ENCODE measurements around the gene CD302. TPM values are rescaled to one million over a fixed set of nuclear protein-coding genes. Genes with fewer than 3 reads are reported as not detected.
"Not testable (repeated sequence)": the region's sequence is repeated elsewhere in the genome, so short reads cannot be mapped to it uniquely, and the experiment has no call there.

The CD302 gene
- polyA plus RNA-seq, 1 donor = 42.7 TPM

DNA sequence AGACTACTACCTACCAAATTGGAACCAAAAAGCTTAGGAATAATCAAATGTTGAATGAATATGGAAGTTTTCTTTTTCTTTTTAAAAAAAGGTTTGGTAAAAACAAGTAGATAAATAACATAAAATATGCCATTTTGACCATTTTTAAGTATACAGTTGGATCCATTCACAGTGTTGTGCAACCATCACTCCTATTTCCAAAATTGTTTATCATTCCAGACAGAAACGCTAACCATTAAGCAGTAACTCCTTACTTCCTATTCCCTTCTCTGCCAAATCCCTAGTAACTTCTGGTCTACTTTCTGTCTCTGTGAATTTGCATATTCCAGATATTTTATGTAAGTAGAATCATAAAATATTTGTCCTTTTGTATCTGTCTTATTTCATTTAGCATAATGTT lies 39.8 kb downstream of the CD302 start:
- Histone ChIP-seq H3K9me3 (ENCODE audit: control insufficient read depth, low read depth, low read length) (no peaks in the 10 kb centered on the region), H3K36me3 (ENCODE audit: control insufficient read depth, insufficient read depth, low read length) (peaks cover 56% of the 10 kb centered on the region), H3K4me3 (ENCODE audit: low read length) (no peak overlapping the region), H3K4me1 (ENCODE audit: control insufficient read depth, insufficient read depth, low read length) (no peaks in the 10 kb centered on the region), H3K27ac (ENCODE audit: low read length) (no peak overlapping the region), H3K27me3 (ENCODE audit: control insufficient read depth, insufficient read depth, low read length) (no peaks in the 10 kb centered on the region)
- WGBS (ENCODE audit: insufficient coverage, low lambda C conversion rate) = 100% methylated on average over 1 of the region's 1 CpG
- DNase-seq = no peak

DNA sequence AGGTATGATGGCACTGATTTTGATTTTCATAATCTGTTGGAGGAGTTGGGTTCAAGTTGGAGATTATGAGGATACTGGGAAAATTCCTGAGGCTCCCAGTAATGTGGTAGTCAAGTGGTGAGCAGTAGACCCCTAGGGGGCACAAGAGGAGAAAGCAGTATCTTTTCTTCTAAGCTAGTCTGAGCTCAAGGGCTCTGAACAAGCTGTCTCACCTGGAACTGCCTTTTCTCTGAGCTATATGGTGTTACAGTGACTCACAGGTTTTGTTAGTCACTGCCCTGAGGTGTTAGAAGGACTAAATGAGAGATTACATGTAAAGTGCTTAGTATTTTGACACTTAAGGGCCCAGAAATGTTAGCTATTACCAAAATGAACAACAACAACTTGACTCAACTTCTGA lies 42.2 kb downstream of the CD302 start:
- DNase-seq = no peak
- peaks cover 57% of the 10 kb centered on the region for H3K36me3 ChIP-seq (ENCODE audit: control insufficient read depth, insufficient read depth, low read length)
- H3K27ac ChIP-seq (ENCODE audit: low read length) = no peak overlapping the region
- no peak overlapping the region for H3K4me3 ChIP-seq (ENCODE audit: low read length)
- H3K9me3 ChIP-seq (ENCODE audit: control insufficient read depth, low read depth, low read length) = no peaks in the 10 kb centered on the region
- no peaks in the 10 kb centered on the region for H3K4me1 ChIP-seq (ENCODE audit: control insufficient read depth, insufficient read depth, low read length)
- no peaks in the 10 kb centered on the region for H3K27me3 ChIP-seq (ENCODE audit: control insufficient read depth, insufficient read depth, low read length)

DNA sequence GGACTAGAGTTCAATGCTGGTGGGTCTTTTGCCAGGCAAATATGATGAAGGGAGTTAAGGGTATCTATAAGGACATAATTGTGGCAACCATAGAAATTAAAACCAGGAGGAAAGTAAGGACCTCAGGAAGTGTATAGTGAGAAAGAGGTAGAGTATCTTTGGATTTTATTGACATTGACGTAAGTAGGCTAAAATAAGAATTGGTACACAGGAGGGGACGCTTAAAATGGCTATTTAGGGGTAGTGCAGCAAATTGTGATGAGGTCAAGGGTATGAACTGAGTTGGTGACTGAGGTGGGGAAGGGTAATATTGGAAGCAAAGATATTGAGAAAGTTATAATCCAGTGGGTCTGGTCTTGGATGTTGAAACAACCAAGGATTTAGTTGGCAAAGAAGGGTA lies 43.0 kb downstream of the CD302 start:
- WGBS (ENCODE audit: insufficient coverage, low lambda C conversion rate) = no CpG with 5 or more reads among the region's 2 CpGs
- Histone ChIP-seq H3K9me3 (ENCODE audit: control insufficient read depth, low read depth, low read length) (no peaks in the 10 kb centered on the region), H3K27me3 (ENCODE audit: control insufficient read depth, insufficient read depth, low read length) (no peaks in the 10 kb centered on the region), H3K36me3 (ENCODE audit: control insufficient read depth, insufficient read depth, low read length) (peaks cover 54% of the 10 kb centered on the region), H3K4me3 (ENCODE audit: low read length) (no peak overlapping the region), H3K27ac (ENCODE audit: low read length) (no peak overlapping the region), H3K4me1 (ENCODE audit: control insufficient read depth, insufficient read depth, low read length) (no peaks in the 10 kb centered on the region)
- no peak for DNase-seq

DNA sequence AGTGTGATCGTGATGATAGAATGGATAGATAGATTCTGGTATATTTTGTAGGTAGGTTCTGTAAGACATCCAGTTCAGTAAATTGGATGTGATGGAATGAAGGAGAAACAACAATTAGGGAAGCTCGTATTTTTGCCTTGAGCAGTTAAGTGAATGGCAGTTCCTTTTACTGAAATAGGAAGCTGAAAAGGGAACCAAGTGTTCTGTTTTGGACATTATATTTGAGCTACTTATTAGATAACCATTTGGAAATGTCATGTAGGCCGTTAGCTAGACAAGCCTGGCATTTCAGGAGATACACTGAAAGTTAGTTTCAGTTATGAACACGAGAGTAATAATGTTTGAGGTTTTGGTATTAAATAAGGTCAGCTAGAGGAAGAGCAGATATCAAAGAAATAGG lies 44.2 kb downstream of the CD302 start:
- Histone ChIP-seq H3K27ac (ENCODE audit: low read length) (no peak overlapping the region), H3K4me3 (ENCODE audit: low read length) (no peak overlapping the region), H3K9me3 (ENCODE audit: control insufficient read depth, low read depth, low read length) (no peaks in the 10 kb centered on the region), H3K4me1 (ENCODE audit: control insufficient read depth, insufficient read depth, low read length) (no peaks in the 10 kb centered on the region), H3K27me3 (ENCODE audit: control insufficient read depth, insufficient read depth, low read length) (no peaks in the 10 kb centered on the region), H3K36me3 (ENCODE audit: control insufficient read depth, insufficient read depth, low read length) (peaks cover 55% of the 10 kb centered on the region)
- DNase-seq = no peak
- 88% methylated on average over 2 of the region's 4 CpGs for WGBS (ENCODE audit: insufficient coverage, low lambda C conversion rate)

DNA sequence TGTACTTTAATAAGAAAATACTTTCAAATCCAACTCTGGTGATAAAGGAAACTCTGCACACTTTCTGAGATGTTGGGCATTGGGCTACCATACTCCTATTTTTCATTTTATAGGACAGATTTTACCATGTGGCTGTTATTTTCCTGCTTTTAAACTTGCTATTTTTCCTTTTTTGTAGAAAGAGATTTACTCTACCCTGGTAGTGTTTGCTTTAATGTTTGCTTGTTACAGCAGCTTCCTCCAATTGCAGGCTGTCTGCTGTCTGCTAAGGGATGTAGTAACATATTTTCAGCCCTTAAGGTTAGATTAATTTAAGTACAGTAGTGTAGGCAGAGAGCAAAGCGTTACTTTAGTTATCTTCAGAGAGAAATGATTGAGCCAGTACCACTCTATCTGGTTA lies 47.1 kb downstream of the CD302 start:
- 100% methylated on average over 1 of the region's 1 CpG for WGBS (ENCODE audit: insufficient coverage, low lambda C conversion rate)
- Histone ChIP-seq H3K9me3 (ENCODE audit: control insufficient read depth, low read depth, low read length) (no peaks in the 10 kb centered on the region), H3K4me1 (ENCODE audit: control insufficient read depth, insufficient read depth, low read length) (no peaks in the 10 kb centered on the region), H3K36me3 (ENCODE audit: control insufficient read depth, insufficient read depth, low read length) (peaks cover 57% of the 10 kb centered on the region), H3K4me3 (ENCODE audit: low read length) (no peak overlapping the region), H3K27me3 (ENCODE audit: control insufficient read depth, insufficient read depth, low read length) (no peaks in the 10 kb centered on the region), H3K27ac (ENCODE audit: low read length) (no peak overlapping the region)
- no peak for DNase-seq

DNA sequence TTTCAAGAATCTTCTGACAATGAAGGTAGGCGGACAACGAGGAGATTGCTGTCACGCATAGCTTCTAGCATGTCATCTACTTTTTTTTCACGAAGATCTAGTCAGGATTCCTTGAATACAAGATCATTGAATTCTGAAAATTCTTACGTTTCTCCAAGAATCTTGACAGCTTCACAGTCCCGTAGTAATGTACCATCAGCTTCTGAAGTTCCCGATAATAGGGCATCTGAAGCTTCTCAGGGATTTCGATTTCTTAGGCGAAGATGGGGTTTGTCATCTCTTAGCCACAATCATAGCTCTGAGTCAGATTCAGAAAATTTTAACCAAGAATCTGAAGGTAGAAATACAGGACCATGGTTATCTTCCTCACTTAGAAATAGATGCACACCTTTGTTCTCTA lies 49.9 kb downstream of the CD302 start:
- Histone ChIP-seq H3K27ac (ENCODE audit: low read length) (no peak overlapping the region), H3K9me3 (ENCODE audit: control insufficient read depth, low read depth, low read length) (no peaks in the 10 kb centered on the region), H3K4me3 (ENCODE audit: low read length) (no peak overlapping the region), H3K27me3 (ENCODE audit: control insufficient read depth, insufficient read depth, low read length) (no peaks in the 10 kb centered on the region), H3K4me1 (ENCODE audit: control insufficient read depth, insufficient read depth, low read length) (no peaks in the 10 kb centered on the region), H3K36me3 (ENCODE audit: control insufficient read depth, insufficient read depth, low read length) (peaks cover 53% of the 10 kb centered on the region)
- WGBS (ENCODE audit: insufficient coverage, low lambda C conversion rate) = 96% methylated on average over 4 of the region's 9 CpGs
- DNase-seq = no peak

DNA sequence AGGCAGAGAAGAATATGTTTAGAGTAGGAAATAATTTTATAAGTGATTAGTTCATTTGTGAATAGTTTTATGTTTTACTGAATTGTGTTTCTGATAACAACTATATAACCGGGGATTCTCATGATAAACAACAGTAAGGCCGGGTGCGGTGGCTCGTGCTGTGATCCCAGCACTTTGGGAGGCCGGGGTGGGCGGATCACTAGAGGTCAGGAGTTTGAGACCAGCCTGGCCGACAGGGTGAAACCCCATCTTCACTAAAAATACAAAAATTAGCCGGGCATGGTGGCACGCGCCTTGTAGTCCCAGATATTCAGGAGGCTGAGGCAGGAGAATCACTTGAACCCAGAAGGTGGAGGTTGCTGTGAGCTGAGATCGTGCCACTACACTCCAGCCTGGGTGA lies 52.8 kb downstream of the CD302 start:
- not testable (repeated sequence) for H3K9me3 ChIP-seq (ENCODE audit: control insufficient read depth, low read depth, low read length); H3K4me3 ChIP-seq (ENCODE audit: low read length); H3K4me1 ChIP-seq (ENCODE audit: control insufficient read depth, insufficient read depth, low read length); H3K27me3 ChIP-seq (ENCODE audit: control insufficient read depth, insufficient read depth, low read length); H3K27ac ChIP-seq (ENCODE audit: low read length); DNase-seq
- 100% methylated on average over 2 of the region's 11 CpGs for WGBS (ENCODE audit: insufficient coverage, low lambda C conversion rate)
- peaks cover 45% of the 10 kb centered on the region for H3K36me3 ChIP-seq (ENCODE audit: control insufficient read depth, insufficient read depth, low read length)

DNA sequence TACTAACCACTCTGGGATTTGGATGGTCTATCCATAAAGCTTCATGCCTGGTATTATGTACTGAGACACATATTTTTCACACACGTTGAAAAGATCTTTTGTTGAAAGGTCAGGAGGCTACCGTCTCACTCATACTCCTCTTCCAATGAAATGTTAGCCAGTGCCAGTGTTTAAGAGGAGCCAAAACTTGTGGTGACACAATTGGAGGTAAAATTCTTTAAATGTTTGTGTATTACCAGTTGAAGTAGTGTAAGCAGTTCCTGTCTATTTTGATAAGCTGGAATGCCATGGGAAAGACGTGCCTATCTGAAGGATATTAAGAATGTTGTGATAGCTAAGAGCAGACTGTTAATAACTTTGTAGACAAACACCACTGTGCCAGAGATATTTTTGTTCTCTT lies 53.6 kb downstream of the CD302 start:
- no peak overlapping the region for H3K4me3 ChIP-seq (ENCODE audit: low read length)
- H3K9me3 ChIP-seq (ENCODE audit: control insufficient read depth, low read depth, low read length) = no peaks in the 10 kb centered on the region
- WGBS (ENCODE audit: insufficient coverage, low lambda C conversion rate) = no CpG with 5 or more reads among the region's 3 CpGs
- no peaks in the 10 kb centered on the region for H3K27me3 ChIP-seq (ENCODE audit: control insufficient read depth, insufficient read depth, low read length)
- no peak overlapping the region for H3K27ac ChIP-seq (ENCODE audit: low read length)
- H3K36me3 ChIP-seq (ENCODE audit: control insufficient read depth, insufficient read depth, low read length) = peaks cover 39% of the 10 kb centered on the region
- no peaks in the 10 kb centered on the region for H3K4me1 ChIP-seq (ENCODE audit: control insufficient read depth, insufficient read depth, low read length)
- no peak for DNase-seq

DNA sequence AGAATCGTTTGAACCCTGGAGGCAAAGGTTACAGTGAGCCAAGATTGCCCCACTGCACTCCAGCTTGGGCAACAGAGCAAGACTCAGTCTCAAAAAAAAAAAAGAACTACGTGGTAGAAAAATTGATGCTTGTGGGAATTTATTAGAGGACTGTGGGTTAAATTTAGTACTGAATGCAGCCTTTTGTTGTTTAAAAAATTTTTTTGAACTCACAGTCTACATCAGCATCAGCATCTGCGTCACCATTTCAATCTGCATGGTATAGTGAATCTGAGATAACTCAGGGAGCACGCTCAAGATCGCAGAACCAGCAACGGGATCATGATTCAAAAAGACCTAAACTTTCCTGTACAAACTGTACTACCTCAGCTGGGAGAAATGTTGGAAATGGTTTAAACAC lies 55.2 kb downstream of the CD302 start:
- DNase-seq = no peak
- Histone ChIP-seq H3K27ac (ENCODE audit: low read length) (no peak overlapping the region), H3K27me3 (ENCODE audit: control insufficient read depth, insufficient read depth, low read length) (no peaks in the 10 kb centered on the region), H3K36me3 (ENCODE audit: control insufficient read depth, insufficient read depth, low read length) (peaks cover 39% of the 10 kb centered on the region), H3K4me3 (ENCODE audit: low read length) (no peak overlapping the region), H3K9me3 (ENCODE audit: control insufficient read depth, low read depth, low read length) (no peaks in the 10 kb centered on the region), H3K4me1 (ENCODE audit: control insufficient read depth, insufficient read depth, low read length) (no peaks in the 10 kb centered on the region)
- no CpG with 5 or more reads among the region's 6 CpGs for WGBS (ENCODE audit: insufficient coverage, low lambda C conversion rate)

DNA sequence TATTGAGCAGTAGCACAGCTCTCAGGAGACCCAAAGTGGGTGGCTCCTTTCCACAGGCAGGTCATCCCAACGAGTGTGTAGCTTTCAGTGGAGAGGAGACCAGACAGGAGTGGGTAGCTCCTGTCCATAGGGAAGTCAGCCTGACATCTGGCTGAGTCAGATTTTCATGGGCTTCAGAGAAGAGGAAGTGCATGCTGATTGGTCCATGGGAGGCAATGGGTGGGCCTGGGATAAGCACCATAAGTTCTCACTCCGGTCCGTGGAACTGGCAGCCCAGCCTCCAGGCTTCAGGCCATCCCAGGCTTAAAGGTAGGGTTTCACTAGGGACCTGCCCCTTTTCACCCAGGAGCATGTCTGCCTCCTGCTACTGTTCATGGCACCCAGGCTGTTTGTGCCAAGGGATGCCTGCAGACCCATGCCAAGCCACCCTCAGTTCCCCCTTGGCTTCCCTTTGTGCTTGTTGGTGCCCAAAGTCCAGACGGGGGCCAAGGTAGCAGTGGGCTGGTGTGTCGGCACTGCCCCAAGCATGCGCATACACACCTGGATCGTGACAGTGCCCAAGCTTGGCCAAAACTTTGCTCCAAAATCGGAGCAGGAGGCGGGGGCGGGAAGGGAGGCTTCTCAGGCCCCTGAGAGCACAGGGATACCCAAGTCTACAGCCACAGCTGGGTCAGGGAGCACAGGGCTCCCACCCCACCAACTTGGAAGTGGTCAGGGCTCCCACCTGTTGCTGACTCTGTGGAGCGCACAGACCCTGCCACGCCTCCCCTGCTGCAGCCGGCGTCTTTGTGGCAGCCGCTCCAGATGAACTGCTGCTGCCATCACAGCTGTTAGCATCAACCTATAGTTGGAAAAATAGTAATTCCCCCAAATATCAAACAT lies 59.3 kb downstream of the CD302 start:
- no CpG with 5 or more reads among the region's 15 CpGs for WGBS (ENCODE audit: insufficient coverage, low lambda C conversion rate)
- Histone ChIP-seq H3K4me3 (ENCODE audit: low read length) (no peak overlapping the region), H3K27me3 (ENCODE audit: control insufficient read depth, insufficient read depth, low read length) (no peaks in the 10 kb centered on the region), H3K36me3 (ENCODE audit: control insufficient read depth, insufficient read depth, low read length) (peaks cover 44% of the 10 kb centered on the region), H3K4me1 (ENCODE audit: control insufficient read depth, insufficient read depth, low read length) (no peaks in the 10 kb centered on the region), H3K27ac (ENCODE audit: low read length) (no peak overlapping the region), H3K9me3 (ENCODE audit: control insufficient read depth, low read depth, low read length) (no peaks in the 10 kb centered on the region)
- DNase-seq = no peak

DNA sequence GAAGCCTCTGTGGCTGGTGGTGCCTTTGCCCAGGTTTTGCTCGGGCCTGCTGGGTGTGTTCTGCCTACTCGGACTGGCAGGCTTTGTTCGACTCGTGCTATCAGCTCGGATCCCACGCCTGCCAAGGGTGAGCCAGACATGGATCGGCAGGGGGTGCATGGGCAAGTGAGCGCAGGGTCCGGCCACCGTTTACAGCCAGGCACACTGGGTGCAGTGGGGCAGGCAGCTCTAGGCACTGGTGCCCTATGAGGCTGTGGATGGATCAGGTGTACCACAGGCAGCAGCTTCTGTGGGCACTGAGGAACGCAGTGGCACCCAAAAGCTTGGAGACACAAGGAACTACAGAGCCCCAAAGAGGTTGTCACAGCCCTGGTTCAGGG lies 60.1 kb downstream of the CD302 start:
- Histone ChIP-seq H3K9me3 (ENCODE audit: control insufficient read depth, low read depth, low read length) (no peaks in the 10 kb centered on the region), H3K4me3 (ENCODE audit: low read length) (no peak overlapping the region), H3K27ac (ENCODE audit: low read length) (no peak overlapping the region), H3K27me3 (ENCODE audit: control insufficient read depth, insufficient read depth, low read length) (no peaks in the 10 kb centered on the region), H3K4me1 (ENCODE audit: control insufficient read depth, insufficient read depth, low read length) (no peaks in the 10 kb centered on the region), H3K36me3 (ENCODE audit: control insufficient read depth, insufficient read depth, low read length) (peaks cover 44% of the 10 kb centered on the region)
- no peak for DNase-seq
- no CpG with 5 or more reads among the region's 11 CpGs for WGBS (ENCODE audit: insufficient coverage, low lambda C conversion rate)

Data from large intestine (tissue), 3 donors.